Activated CD8-positive, alpha-beta T cell treated with anti-CD3 and anti-CD28 coated beads for 36 hours (primary cell): ENCODE results near the gene C11orf42. TPM values are rescaled to one million over a fixed set of nuclear protein-coding genes. Genes with fewer than 3 reads are reported as not detected.
A peak's percentile ranks its signal among the peaks of the same experiment; 100 is the strongest.

Experiments
- ATAC-seq: fragments of 200-7000 bp; cut with Tn5 transposase; one replicate; pipeline ENCODE4 v1.10.0; 2021; ENCODE audit warnings: mild to moderate bottlenecking, moderate library complexity
- CTCF ChIA-PET: fragments of 350-600 bp; sonication (Branson Sonifier 250); formaldehyde crosslinking; loops from one replicate; lab custom pipeline; 2021; ENCODE audit warnings: antibody characterized with exemption; lab: Charles Lee
- POLR2A ChIA-PET: fragments of 350-600 bp; sonication (Branson Sonifier 250); formaldehyde crosslinking; loops from one replicate; lab custom pipeline; 2021; ENCODE audit warnings: antibody characterized with exemption; lab: Charles Lee
- DNase-seq: peaks from one replicate; pipeline ENCODE4 v3.0.0-alpha.2; 2020
- H3K27ac Mint-ChIP-seq: one replicate; pipeline ENCODE4 v1.8.0; 2021; ENCODE audit warnings: mild to moderate bottlenecking, mixed read lengths
- H3K27me3 Mint-ChIP-seq: one replicate; pipeline ENCODE4 v1.8.0; 2021; ENCODE audit warnings: mixed read lengths
- H3K36me3 Mint-ChIP-seq: one replicate; pipeline ENCODE4 v1.8.0; 2021; ENCODE audit warnings: low read depth, mixed read lengths
- H3K4me1 Mint-ChIP-seq: one replicate; pipeline ENCODE4 v1.8.0; 2021; ENCODE audit warnings: low read depth, mixed read lengths
- H3K4me3 Mint-ChIP-seq: one replicate; pipeline ENCODE4 v1.8.0; 2021; ENCODE audit warnings: mild to moderate bottlenecking, moderate library complexity, mixed read lengths
- H3K9me3 Mint-ChIP-seq: one replicate; pipeline ENCODE4 v1.8.0; 2021; ENCODE audit warnings: mixed read lengths
- CTCF ChIP-seq: fragments of 200-600 bp; IDR thresholded peaks from one replicate; pipeline ENCODE4 v1.8.0; 2022; ENCODE audit warnings: antibody characterized with exemption, mild to moderate bottlenecking
- intact Hi-C: fragments of 100-400 bp; cut with micrococcal nuclease; formaldehyde crosslinking; loops from one replicate; pipeline ENCODE4 v1.10.0; 2022
- total RNA-seq, 2 experiments: library from RNA; stranded (reverse); gene quantifications; one replicate each; pipeline ENCODE4 v1.2.3, GENCODE V29; 2021

The C11orf42 gene
- total RNA-seq, 2 experiments from 2014 or later, result not detected

- Mint-ChIP-seq H3K9me3 (peaks cover 2% of the 10 kb centered on the region), H3K27ac (no peak overlapping the region), H3K27me3 (no peaks in the 10 kb centered on the region), H3K36me3 (no peaks in the 10 kb centered on the region), H3K4me3 (no peak overlapping the region), H3K4me1 (peaks cover 23% of the 10 kb centered on the region)
- ATAC-seq (peak; percentile 45), DNase-seq (peak; percentile 14)
- intact Hi-C loops, result no loop called here
- ChIA-PET POLR2A (no interaction called here), CTCF (no interaction called here)
- no peak for TF ChIP-seq CTCF
Observed at GRCh38 chr11:6194065-6194581, 11.2 kb upstream of the C11orf42 start.

GRCh38 chr11:6196396-6196795, 9.0 kb upstream of the C11orf42 start:
- Mint-ChIP-seq H3K9me3 (no peaks in the 10 kb centered on the region), H3K4me3 (no peak overlapping the region), H3K36me3 (no peaks in the 10 kb centered on the region), H3K27ac (peak overlapping the region; percentile 16), H3K27me3 (no peaks in the 10 kb centered on the region), H3K4me1 (peaks cover 33% of the 10 kb centered on the region)
- CTCF ChIA-PET, result interaction anchor here (1.2 to 1.3 kb wide), 2 partner anchors 53 to 167 kb away, joined by 4 read pairs; no protein-coding TSS in a partner anchor
- peak; percentile 85 for ATAC-seq
- POLR2A ChIA-PET, result no interaction called here
- peak; percentile 27 for DNase-seq
- no peak for TF ChIP-seq CTCF
- intact Hi-C loops, result no loop called here

- H3K27ac Mint-ChIP-seq, result no peak overlapping the region
- no peaks in the 10 kb centered on the region for H3K36me3 Mint-ChIP-seq
- H3K9me3 Mint-ChIP-seq, result no peaks in the 10 kb centered on the region
- no peak for TF ChIP-seq CTCF
- CTCF ChIA-PET, result interaction anchor here (1.3 kb wide), 1 partner anchor 52 kb away, joined by 4 read pairs; no protein-coding TSS in a partner anchor
- DNase-seq (no peak), ATAC-seq (no peak)
- intact Hi-C loops, result no loop called here
- no peak overlapping the region for H3K4me3 Mint-ChIP-seq
- POLR2A ChIA-PET, result no interaction called here
- no peaks in the 10 kb centered on the region for H3K27me3 Mint-ChIP-seq
- H3K4me1 Mint-ChIP-seq, result peaks cover 40% of the 10 kb centered on the region
Observed at GRCh38 chr11:6197466-6198200, 7.7 kb upstream of the C11orf42 start.

- Mint-ChIP-seq H3K4me1 (peaks cover 47% of the 10 kb centered on the region), H3K9me3 (no peaks in the 10 kb centered on the region), H3K27ac (no peak within 1 kb of the TSS), H3K4me3 (no peak within 1 kb of the TSS), H3K36me3 (peaks cover 2% of the 10 kb centered on the region), H3K27me3 (no peaks in the 10 kb centered on the region)
- POLR2A ChIA-PET, result no interaction called here
- intact Hi-C loops, result no loop called here
- DNase-seq, result no peak
- TF ChIP-seq CTCF, result no peak
- ATAC-seq, result no peak
- CTCF ChIA-PET, result no interaction called here
Observed at GRCh38 chr11:6199174-6199810, 6.1 kb upstream of the C11orf42 start, which contains the start of gene OR52W1. TSS of gene OR52W1 (plus strand) at chr11:6199224. CDS start at chr11:6199224, 0 bp downstream.

GRCh38 chr11:6200975-6201374, 4.4 kb upstream of the C11orf42 start:
- H3K27ac Mint-ChIP-seq, result peak overlapping the region; percentile 10
- peaks cover 2% of the 10 kb centered on the region for H3K36me3 Mint-ChIP-seq
- intact Hi-C loops, result no loop called here
- ATAC-seq (no peak), DNase-seq (peak; percentile 13)
- no peak overlapping the region for H3K4me3 Mint-ChIP-seq
- H3K9me3 Mint-ChIP-seq, result no peaks in the 10 kb centered on the region
- H3K4me1 Mint-ChIP-seq, result peaks cover 48% of the 10 kb centered on the region
- H3K27me3 Mint-ChIP-seq, result no peaks in the 10 kb centered on the region
- CTCF ChIA-PET, result no interaction called here
- POLR2A ChIA-PET, result interaction anchor here (0.6 to 1.0 kb wide), 2 partner anchors 59 to 591 kb away, joined by 3 read pairs; partner anchors contain the start of gene CCKBR
- TF ChIP-seq CTCF, result no peak
